Measurements from ENCODE around the gene PGAM2.
"Not testable (repeated sequence)": the region's sequence is repeated elsewhere in the genome, so short reads cannot be mapped to it uniquely, and the experiment has no call there.

The PGAM2 gene

DNA sequence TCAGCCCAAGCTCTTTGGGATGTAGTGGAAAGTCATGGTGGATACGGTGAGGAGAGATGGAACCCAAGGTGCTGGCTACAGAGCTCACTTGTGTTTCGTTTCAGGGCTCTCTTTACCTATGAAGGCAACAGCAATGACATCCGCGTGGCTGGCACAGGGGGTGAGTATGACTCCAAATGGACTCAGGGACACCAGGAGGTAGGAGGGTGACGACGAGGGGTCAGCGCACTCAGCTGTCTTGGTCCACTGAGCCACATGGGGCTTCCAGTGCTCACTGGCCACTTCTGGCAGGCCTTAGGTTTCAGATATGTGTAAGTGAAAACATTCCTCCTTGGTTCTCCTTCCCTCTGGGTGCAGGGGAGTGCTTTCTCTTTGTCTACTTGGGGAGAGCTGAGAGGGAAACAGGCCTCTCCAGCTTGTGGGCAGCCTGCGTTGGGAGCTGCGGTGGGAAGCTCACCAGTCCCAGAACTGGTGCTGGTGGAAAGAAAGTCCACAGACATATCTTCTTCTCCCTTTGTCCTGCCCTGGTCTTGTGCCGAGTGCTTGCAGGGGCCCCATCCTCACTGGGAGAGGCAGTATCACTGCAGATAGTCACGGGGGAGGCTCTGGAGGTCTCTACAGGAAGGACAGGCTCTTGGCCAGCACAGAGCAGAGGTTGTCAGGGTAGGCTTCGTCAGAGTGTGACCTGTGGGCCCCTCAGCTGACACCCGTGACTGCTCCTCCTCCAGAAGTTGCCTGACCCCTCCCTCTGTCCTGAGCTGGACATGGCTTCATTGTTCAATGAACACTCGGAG lies 15.0 kb downstream of the PGAM2 start:
- DNase-seq (ENCODE audit: low read depth): no peak

DNA sequence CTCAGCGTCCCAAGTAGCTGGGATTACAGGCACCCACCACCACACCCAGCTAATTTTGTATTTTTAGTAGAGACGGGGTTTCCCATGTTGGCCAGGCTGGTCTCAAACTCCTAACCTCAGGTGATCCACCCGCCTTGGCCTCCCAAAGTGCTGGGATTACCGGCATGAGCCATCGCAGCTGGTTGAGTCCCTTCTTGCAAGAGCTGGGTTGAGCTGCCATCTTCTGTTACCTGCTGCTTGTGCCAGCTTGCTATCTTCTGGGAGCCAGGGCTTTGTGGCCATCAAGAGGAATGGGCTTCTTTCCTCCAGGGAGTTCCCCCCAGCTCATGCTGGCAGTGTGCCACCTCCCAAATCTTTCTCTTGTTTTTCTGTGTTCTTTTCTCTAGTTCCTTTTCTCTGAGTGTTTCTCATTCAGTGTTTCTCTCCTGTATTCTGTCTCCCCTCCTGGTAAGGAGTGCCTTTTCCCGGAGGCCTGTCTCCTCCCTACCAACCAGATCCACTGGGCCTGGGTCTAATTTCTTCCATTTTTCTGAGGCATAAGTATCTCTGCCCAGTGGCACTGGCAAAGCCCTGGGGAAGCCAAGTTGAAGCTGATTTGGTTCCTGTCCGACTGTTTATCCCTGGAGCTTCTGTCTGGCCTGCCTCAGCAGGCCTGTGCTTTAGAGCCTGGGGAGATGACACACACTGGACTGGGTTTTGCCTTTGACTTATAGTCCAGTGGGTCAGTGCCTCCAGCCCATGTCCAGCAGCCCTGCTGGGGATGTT lies 17.2 kb downstream of the PGAM2 start:
- DNase-seq (ENCODE audit: low read depth): no peak

DNA sequence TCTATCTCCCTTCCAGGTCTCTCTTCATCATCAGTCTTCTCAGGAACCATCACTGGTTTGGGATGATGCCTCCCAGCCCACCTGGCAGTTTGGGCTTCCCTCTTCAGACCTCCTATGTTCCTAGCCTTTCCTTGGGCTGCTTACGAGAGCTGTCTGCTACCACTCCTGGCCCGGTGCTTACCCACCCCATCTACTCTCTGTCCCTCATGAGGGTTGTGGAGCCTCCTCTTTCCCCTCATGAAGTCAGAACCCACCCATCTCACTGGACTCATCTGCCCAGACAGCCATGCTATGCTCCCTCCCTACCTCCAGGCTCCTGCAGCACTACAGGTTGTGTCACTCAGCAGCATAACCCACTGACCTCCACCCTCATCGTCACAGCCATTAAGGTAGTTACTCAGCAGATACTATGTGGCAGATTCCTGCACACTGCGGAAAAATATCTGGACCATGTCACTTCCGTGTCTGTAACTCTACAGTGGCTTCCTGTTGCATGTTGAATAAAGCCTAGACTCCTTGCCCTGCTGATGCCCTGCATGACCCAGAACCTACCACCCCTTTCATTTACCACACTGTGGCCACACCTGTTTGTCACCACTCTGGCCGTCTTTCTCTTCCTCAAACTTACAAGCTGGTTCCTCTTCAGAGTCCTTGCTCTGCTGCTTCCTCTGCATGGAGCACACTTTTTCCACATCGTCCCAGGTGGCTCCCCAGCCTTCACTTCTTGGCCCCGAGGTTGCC lies 18.9 kb downstream of the PGAM2 start:
- no peak for DNase-seq (ENCODE audit: low read depth)

DNA sequence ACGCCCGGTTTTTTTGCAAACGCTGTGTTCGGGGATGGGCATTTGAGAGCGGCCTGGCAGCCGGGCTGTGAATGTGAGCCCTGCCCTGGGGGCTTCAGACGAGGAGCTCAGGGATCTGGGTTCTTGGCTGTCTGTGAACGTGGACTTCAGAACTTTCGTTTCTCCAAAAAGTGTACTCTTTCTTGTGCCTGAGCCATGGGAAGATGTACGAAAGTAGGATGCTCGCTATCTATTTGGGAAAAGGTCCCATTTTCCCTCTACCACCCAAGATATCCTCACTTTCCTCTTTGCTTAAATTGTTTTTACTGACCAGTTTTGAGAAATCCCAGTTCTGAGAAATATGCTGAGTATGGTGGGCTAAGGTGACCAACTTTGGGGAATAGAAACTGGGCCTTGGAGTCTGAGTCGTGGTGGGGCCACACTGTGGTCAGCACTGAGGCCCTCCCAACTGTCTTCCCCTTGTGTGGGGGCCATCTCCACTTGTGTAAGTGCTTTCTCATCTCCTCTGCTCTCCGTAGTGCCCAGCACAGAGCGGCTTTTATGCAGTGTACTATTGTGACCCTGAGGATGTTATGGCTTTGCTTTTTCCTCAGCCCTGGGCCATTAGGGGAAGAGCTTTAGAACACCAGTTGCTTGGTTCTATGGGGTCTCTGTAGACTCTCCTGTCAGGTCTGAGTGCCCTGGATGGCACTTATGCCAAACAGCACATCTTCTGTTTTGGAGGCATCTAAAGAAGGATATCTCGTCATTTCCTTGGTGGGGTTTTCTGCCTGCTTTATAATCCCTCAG lies 19.9 kb downstream of the PGAM2 start:
- no peak for DNase-seq (ENCODE audit: low read depth)

DNA sequence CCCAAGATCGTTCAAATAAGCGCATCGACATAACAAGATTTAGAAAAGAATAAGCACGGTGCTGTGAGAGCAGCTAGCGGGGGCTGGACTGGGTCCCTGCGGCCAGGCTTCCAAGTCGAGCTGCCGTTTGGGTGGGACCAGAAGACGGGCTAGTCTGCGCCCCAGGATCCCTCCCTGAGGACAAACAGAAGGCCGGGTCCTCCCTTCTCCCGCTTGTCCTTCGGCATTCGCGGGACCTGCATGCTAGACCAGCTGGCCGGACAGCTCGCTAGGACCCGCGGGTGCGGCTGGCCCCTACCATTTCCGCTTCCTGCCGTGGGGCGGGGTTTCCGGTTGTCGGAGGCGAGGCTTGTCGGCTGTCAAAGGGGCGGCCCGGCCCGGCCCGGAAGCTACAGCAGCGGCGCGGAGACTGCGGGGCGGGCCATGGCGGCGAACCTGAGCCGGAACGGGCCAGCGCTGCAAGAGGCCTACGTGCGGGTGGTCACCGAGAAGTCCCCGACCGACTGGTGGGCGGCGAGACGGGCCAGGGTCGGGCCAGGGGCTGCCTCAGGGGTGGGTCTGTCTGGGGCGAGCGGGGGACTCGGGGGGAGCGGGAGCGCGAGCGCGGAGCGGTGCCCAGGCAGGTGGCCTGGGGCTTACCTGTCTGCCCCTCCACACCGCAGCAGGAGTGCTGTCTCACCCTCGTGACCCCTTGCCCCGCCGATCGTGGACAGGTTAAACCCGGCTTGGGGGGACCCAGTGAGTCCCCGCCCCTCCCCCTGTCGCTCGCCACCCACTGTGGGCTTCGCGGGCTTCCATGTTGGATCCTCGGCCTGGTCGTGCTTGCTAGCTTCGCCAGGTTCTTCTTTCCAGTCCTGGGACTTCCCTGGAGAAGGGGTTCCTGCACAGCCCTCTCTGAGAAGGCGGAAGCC lies 20.8 kb downstream of the PGAM2 start, which contains the start of gene DBNL:
TSS of gene DBNL (plus strand) at position 388 of the 911 bp plus-strand sequence. CDS start at position 424, 36 bp downstream.
- DNase-seq (ENCODE audit: low read depth): peak; percentile 81

DNA sequence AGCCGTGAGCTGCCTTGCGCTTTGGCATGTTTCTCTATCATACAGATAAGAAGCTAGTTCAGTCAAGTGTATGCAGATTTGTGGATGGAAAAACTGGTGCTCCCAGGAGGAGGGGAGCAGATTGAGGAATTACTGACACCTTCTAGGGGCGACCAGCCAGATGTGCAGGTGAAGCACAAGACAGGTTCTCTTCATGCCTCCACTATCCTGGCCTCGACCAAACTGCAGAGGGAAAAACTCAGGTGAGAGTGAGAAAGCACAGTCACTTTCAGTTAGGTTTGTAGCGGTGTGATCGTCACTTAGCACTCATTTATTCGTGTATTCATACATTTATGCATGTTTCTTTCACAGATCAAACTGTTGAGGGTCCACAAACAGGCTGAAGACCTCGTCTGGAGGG lies 21.5 kb downstream of the PGAM2 start:
- no peak for DNase-seq (ENCODE audit: low read depth)

DNA sequence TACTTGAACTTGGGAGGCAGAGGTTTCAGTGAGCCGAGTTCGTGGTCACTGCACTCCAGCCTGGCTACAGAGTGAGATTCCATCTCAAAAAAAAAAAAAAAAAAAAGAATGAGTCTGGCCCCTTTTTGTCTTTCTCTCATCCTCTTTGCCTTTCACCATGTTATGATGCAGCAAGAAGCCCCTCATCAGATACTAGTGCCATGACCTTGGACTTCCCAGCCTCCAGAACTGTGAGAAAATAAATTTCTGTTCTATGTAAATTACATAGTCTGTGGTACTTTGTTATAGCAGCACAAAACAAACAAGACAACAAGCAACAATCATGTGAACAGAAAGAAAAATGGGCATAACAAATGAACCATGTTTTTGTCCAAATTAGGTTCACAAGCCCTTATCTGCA lies 23.1 kb downstream of the PGAM2 start:
- no peak for DNase-seq (ENCODE audit: low read depth)

DNA sequence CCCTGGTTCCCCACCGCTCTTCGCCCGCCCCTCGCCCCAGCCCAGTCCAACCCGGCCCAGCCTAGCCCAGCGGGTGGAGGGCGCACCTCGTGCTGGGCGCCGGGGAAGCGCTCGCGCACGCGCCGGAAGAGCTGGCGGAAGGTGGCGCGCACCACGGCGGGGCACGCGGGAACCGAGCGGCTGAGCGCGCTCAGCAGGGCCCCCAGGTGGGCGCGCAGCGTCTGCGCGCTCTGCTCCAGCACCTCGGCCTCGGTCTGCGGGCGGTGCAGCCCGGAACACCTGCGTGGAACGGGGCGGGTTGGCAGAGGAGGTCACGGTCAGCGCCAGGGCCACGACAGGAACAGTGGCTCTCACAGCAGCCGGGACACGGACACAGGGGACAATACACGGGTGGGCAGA lies 24.9 kb downstream of the PGAM2 start:
- not testable (repeated sequence) for DNase-seq (ENCODE audit: low read depth)

DNA sequence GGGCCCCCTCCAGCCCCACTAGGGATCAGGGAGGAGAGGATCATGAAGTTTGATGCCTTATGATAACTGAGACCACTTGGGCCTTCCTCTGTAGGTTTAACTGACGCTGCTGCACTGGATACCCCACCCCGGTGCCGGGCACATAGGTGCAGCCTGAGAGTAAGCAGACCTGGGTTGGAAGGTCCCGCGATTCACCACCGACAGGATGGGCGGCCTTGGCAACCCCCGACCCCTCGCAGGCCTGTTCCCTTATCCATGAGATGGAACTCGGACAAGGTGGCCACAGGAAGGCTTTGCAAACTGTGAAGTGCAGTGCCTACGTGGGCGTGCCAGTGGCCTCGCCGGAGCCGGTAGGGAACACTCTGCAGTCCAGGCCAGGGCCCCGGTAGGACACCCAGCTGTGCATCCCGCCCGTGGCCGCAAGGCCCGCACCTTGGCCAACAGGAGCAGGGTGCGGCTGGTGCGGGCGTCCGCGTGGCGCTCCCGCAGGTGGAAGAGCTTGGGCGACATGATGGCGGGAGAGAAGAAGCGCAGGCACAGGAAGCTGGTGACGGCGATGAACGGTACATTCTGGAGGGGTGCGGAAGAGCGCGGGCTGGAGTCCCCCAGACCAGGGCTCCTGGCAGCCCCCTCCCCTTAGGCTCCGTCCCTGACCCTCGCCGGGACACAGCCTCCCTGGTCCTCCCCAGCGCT lies 25.4 kb downstream of the PGAM2 start:
- DNase-seq (ENCODE audit: low read depth): not testable (repeated sequence)

DNA sequence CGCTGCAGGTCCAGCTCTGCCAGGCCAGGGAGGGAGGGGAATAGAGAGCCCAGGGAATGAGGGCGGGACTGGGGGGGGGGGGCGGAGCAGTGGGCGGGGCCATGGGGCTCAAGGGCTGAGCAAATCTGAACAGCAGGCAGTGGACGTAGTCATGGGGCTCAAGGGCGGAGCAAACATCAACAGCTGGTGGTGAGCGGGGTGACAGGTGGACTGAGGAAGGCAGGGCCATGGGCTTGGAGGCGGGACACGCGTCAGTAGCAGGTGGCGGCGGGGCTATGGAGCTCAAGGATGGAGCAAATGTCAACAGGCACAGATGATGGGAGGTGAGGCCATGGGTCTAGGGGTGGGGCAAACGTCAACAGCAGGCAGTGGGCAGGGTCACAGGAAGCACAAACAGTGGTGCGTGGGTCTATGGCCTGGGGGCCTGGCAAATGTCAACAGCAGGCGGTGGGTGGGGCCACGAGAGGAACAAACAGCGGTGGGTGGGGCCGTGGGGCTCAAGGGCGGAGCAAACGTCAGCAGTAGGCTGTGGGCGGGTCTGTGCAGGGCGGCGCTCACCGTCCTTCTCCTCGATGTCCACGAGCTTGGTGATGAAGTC lies 26.3 kb downstream of the PGAM2 start:
- peak; percentile 37 for DNase-seq (ENCODE audit: low read depth)

DNA sequence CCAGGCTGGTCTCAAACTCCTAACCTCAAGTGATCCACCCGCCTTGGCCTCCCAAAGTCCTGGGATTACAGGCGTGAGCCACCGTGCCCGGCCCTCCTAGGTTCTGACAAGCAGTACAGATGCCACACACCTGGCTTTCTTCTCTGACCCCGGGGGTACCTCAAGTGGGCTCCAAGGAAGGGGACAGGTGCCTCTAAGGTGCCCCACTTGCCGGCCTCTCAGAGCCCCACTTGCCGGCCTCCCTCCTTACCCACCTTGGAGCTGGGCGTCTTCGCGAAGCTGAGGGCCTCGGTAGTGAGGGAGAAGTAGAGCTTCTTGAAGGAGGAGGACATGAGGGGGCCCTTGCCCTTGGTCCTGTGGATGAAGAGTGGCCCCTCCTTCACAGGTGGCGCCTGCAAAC lies 26.8 kb downstream of the PGAM2 start:
- not testable (repeated sequence) for DNase-seq (ENCODE audit: low read depth)

DNA sequence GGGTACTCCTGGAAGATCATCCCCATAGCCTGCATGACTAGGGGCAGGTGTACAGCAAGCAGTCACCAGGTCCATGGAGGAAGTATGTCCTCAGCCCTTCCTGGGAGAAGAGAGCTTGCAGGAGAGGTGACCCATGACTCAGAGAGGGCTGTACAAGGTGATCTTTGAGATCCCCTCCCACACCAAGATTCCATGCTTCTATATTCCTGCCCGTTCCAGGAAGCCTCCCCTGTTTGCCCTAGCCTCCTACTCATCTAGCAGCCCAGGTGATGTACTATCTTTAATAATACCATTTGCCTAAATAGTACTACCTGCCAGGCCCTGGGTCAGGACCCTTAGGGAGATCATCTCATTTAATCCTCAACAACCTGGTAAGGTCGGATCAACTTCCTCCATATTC lies 27.4 kb downstream of the PGAM2 start:
- DNase-seq (ENCODE audit: low read depth): not testable (repeated sequence)

DNA sequence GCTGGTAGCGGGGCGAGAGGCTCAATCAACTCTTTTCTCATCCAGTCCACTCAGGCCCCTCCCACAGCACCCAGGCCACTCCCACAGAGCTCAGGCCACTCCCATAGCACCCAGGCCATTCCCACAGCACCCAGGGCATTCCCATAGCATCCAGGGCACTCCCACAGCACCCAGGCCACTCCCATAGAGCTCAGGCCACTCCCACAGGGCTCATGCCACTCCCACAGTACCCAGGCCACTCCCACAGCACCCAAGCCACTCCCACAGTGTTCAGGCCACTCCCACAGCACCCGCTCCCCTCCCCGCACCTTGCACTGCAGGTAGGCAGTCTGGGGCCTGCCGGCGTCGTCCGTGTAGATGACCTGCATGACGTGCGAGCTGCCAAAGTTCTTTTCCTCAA lies 29.0 kb downstream of the PGAM2 start:
- not testable (repeated sequence) for DNase-seq (ENCODE audit: low read depth)

DNA sequence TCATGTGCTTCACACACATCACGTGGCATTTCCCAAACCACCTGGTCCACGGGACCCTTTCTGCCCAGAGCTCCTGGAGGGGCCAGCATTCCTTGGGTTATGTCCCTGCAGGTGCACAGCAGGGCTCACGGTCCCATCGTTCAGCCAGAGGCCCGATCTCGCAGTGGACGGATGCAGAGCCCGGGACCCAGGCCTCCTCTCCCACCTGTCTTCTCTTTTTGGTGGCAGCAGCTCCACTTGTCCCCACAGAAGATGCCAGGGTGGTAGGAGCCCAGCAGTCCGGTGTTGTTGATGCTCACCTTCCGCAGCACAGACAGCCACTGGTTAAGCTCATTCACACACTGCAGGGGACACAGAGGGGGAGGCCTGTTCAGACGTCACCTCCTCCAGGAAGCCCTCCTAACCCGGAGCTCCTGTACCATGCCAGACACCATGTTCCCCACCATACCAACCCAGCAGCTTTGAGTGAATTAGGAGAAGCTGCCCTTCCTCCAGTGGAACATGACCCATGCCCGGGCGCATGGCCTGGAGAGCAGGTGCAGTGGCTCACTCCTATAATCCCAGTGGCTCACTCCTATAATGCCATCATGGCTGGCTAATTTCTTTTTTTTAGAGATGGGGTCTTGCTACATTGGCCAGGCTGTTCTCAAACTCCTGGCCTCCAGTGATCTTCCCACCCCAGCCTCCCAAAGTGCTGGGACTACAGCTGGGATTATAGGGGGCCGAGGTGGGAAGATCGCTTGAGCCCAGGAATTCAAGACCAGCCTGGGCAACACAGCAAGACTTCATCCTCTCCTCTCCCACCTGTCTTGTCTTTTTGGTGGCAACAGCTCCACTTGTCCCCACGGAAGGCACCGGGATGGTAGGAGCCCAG lies 31.2 kb downstream of the PGAM2 start:
- DNase-seq (ENCODE audit: low read depth): not testable (repeated sequence)

DNA sequence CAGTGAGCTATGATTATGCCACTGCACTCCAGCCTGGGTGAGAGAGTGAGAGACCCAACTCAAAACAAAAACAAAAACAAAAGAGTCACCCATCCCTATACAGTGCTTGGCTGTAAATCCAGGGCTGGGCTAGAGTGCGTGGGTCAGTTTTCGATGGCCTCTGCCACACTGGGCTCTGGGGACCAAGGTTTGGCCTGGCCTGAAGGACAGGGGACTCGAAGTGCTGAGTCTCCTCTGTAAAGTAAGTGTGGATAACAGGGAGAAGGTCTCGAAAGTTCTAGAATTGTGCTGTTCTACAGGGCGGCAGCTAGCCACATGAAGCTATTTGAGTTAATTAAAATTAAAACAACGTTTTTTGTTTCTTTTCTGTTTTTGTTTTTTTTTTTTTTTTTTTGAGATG lies 33.3 kb downstream of the PGAM2 start:
- not testable (repeated sequence) for DNase-seq (ENCODE audit: low read depth)

DNA sequence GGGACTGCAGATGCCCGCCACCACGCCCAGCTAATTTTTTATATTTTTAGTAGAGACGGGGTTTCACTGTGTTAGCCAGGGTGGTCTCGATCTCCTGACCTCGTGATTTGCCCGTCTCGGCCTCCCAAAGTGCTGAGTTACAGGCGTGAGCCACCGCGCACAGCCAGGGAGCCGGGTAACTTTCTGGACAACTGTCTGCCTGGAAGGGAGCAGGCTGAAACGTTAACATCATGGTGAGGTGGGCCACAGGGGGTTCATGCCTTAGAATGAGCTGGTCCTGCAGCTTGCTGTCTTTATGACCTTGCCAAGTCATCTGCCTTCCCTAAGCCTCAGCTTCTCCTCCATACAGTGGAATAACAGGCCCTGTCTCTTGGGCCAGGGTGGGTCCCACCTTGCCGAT lies 34.0 kb downstream of the PGAM2 start:
- not testable (repeated sequence) for DNase-seq (ENCODE audit: low read depth)

DNA sequence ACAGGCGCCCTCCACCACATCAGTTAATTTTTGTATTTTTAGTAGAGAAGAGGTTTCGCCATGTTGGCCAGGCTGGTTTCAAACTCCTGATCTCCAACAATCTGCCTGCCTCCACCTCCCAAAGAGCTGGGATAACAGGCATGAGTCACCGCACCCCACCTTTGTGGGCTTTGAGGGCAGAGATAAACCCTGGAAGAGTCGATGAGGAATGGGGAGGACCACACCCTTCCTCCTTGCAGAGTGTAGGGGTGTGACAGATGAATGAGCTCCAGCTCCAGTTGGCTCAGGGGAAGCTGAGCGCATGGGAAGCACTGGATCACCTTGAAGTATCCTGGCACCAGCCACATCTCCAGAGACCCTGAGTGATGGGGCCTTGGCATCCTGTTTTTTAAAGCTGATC lies 35.3 kb downstream of the PGAM2 start:
- not testable (repeated sequence) for DNase-seq (ENCODE audit: low read depth)

DNA sequence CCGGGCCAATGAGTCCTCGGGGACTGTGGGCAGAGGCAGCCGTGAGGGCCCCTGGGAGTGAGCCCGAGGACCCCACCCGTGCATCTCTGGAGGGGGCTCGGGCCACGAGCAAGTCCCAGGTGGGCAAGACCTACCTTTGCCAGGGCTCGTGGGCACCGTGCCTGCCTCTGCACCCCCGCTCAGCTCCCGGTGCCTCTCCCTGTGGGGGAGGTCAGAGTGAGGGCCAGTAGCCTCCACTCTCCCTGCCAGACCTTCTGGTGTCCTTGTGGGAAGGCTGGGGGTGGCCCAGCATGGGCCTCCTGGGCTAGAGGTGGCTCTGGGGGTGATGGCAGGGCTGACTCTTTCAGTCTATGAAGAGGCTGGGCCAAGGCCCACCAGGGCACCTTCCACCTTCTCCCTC lies 35.9 kb downstream of the PGAM2 start:
- not testable (repeated sequence) for DNase-seq (ENCODE audit: low read depth)

All from fibroblast of gingiva (primary cell).